Measurements from ENCODE around the gene C2CD3. TPM values are rescaled to one million over a fixed set of nuclear protein-coding genes. Genes with fewer than 3 reads are reported as not detected.

C2CD3 gene
- total RNA-seq, 1 donor from 2014 or later: 13.2 TPM

DNA sequence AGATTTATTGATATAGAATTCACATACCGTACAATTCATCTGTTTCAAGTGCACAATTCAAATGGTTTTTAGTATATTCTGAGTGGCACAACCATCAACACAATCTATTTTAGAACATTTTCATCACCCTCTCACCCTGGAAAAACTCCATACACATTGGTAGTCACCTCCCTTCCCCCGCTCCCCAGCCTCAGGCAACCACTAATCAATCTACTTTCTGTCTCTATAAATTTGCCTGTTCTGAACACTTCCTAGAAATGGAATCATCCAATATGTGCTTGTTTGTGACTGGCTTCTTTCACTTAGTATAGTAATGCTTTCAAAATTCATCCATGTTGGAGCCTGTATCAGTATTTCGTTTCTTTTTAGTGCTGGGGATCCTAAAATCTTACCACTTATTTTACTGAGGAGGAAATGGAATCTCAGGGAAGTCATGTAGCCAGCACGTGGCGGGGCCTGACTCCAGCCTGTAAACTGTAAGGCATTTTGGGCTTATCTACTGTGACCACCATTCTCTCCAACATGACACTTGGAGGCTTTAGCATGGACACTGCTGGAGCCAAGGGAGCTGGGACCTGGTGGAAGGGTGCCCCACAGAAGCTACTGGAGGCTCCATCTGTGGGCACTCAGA is 161.0 kb downstream of the C2CD3 start:
- DNase-seq (ENCODE audit: low spot score): no peak
- intact Hi-C loops (cut with DNase I): no loop called here

DNA sequence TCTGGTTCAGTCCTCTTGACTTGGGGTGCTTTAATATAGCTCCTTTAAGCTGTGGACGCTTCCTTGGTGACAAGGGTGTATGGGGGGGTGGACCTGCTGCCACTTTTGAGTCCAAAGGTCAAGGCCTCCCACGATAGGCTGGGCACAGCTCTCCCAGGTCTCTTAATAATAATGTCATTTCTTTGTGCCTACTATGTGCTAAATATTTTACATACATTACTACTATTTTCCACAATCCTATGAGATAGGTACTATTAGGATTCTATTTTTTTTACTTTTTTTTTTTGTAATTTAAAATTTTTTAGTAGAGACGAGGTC is 161.6 kb downstream of the C2CD3 start:
- DNase-seq (ENCODE audit: low spot score): no peak
- intact Hi-C loops (cut with DNase I): no loop called here

DNA sequence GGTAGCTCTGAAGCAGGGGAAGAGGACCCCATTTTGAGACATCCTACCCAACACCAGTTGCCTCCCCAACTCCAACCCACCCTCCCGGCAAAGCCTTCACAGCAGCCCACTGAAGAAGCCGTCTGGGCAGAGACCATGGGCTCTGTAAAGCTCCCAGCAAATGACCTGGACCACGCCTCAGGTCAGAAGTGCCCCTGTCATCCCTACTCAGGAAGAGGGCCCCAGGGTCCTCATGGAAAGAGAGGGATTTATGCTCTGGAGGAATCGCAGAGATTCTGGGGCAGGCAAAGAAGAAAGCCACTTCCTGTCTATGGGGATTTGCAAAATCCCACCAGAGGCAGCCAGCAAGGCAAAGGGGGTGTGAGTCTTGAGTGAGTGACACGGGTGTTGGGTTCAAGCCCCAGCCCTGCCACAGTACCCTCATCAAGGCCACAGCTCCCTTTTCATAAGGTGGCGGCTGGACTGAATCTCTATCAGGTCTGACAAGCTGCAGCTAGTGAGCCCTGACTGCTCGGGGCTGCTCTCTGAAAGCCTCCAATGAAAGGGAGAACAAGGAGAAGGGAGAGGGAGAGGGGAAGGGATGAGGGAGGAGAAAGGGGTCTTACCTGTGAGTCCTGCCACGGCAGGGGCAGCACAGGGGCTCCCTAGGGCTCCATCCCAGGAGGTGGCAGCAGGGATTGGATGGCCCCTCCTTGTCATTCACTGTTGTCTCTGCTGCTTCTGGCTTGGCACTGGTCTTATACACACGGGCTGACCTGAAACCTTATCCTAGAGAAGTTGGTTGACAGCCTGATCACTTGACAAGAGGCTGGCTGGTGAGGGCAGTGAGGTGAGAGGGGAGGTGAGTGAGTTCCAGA is 162.2 kb downstream of the C2CD3 start, which contains the start of gene UCP3:
UCP3 (minus strand) TSS at position 713 of the 857 bp plus-strand sequence. CDS start 2,043 bp downstream, outside the sequence.
- intact Hi-C loops (cut with DNase I): no loop called here

DNA sequence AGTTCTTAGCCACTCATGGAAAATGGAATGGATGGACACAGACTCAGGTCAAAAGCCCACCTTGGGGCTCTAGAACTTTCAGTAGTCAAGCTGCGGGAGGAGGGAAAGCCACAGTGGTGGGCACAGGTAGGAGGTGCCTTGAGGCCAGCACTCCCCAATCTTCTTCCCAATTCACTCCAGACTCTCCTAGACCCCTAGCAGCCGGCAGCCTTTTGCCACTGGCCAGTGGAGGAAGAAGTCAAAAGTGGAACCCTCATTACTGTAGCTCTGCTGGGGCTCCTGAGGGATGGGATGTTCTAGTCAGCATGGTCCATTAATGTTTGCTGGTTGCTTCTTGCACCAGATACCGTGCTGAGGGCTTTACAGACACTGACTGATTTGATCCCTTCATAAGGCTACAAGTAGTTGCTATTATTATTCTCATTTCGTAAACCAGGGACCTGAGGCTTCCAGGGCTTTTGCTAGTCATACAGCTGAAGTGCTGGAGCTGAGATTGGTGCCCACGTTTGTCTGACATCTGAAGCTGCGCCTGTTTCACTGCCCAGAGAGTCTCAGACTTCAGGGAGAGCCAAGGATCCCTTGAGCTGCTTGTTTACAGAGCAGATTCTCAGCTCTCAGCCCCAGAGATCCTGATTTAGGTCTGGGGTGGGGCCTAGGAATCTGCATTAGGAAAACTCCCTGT is 163.0 kb downstream of the C2CD3 start:
- intact Hi-C loops (cut with DNase I): no loop called here
- DNase-seq (ENCODE audit: low spot score): no peak

More for the DNA sequence above, 162.2 kb downstream of the C2CD3 start, which contains the start of gene UCP3:
- DNase-seq (ENCODE audit: low spot score): no peak

DNA sequence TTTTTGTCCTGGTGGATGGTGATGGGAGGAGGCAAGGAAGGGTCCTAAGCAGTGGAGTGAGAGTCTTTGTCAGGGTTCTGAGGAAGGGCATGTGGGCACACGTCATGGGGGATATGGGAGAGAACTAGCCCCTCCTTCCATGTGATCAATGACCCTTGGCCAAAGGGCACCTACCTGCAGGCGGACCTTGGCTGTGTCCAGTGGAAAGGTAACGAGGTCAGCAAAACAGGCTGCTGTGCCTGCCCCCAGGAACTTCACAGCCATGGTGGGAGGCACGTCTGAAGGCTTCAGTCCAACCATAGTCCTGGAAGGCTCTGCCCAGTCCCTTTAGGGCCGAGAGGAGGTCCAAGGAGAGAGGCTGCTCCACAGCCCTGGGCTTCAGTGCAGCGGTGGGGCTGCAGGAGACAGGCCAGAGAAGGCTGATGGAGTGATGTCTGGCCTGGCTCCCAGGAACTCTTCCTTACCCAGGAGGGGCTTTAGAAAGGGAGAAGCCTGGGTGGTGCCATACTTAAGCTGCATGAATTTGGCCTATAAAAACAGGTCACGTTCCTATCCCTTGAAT is 164.0 kb downstream of the C2CD3 start:
- DNase-seq (ENCODE audit: low spot score): no peak
- intact Hi-C loops (cut with DNase I): no loop called here

DNA sequence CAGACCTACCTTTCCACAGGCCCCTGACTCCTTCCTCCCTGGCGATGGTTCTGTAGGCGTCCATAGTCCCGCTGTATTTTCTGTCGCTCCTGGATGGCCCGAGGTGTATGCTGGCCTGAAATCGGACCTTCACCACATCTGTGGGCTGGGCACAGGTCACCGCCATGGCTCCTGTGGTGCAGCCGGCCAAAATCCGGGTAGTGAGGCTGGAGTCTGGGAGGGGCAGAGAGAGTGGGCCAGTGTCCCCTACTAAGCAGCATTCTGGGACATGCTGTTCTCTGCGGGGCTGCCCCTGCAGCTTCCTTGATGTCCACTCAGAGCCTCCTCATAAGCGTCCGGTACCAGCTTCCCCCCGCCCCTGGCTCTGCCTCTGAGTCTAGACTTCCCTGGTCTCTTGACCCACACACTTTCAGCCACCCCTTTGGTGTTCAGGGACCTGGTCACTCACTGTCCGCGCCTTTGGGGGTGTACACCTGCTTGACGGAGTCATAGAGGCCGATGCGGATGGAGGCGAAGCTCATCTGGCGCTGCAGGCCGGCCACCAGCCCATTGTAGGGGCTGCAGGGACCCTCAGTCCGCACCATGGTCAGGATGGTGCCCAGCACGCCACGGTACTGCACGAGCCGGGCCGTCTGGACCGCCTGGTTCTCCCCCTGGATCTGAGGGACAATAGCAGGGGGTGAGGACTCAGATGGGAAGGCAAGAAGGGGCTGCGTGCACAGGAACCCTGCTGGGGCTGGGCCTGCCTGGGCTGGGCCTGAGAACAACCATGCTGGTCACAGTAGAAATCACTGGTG is 164.9 kb downstream of the C2CD3 start:
- no peak for DNase-seq (ENCODE audit: low spot score)
- intact Hi-C loops (cut with DNase I): no loop called here

DNA sequence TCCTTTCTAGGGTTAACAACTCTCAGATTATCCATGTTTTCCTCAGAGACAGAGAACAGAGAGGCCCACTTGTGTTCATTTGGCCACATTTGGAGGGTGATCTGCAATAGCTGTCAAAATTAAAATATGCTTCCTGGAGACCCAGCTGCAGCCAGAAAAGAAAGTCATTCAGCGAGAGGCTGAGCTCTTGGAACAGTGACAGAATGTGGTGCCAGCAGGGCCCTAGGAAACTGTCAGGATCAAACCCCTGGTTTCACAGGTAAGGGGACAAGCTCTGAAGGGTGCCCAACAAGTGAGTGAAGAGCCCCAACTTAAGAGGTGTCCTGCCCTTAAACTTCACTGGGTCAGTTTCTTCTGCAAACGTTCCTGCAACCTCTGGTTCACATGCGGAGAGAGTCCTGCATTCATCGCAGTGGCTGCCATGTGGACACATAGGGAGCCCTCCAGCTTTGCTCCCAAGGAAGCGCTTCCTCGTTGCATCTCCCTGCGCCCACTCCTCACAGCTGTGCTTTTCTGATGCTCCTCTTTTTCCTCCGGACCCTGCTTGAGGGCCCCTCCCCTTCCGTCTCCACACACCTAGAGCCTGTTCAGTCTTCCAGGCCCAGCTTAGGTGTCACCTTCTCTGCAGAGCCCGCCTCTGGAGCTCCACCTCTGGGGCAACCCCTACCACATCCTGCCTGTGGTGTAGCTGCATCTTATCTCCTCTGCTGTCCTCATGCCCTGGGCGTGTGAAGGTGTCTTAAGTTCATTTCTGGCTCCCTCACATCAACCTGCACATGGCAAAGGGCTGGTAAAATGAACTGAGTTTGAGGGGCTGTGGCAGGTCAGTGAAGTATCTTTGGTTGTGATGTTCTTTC is 165.8 kb downstream of the C2CD3 start:
- intact Hi-C loops (cut with DNase I): no loop called here
- no peak for DNase-seq (ENCODE audit: low spot score)

DNA sequence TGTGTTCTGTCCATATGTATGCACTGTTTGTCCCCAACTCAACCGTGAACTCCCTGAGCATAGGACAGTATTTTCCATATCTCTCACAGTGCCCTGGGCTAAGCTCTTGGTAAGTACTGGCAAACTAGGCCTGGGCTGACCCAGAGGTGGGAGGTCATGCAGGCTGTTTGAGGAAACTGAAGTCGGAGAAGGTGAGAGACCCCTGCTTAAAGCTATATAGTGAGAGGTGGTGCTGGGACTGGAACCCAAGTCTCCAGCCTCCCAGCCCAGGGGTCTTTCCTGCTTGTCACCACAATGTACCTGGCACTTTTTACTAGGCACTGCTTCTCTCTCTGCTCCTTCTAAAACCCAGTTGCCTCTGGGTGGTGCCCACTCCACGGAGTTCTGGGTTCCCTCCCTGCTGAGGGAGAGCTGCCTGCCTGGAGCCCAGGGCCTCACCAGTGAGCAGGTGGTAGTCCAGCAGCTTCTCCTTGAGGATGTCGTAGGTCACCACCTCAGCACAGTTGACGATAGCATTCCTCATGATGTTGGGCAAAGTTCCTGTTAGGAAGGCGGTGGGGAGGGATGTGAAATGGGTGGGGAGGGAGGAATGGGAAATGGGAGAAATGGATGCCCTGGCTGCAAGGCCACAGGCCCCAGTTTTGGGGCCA is 166.6 kb downstream of the C2CD3 start:
- intact Hi-C loops (cut with DNase I): no loop called here
- DNase-seq (ENCODE audit: low spot score): no peak

DNA sequence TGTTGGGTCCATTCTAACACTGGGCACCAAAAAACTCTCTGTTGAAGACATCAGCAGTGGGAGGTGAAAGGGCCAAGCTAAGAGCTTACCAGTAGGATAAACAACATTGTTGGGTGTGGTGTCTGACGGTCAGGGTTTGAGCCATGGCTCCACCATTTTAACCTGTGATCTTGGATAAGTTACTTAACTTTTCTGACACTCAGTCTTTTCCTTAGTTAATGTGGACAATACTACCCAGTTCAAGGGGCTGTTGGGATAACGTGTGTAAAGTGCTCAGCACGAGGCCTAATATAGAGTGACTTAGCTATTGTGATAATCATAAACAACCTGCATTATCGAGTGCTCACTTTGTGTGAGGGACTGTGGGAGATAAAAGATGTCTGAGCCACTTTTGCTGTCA is 168.0 kb downstream of the C2CD3 start:
- intact Hi-C loops (cut with DNase I): no loop called here
- DNase-seq (ENCODE audit: low spot score): no peak

DNA sequence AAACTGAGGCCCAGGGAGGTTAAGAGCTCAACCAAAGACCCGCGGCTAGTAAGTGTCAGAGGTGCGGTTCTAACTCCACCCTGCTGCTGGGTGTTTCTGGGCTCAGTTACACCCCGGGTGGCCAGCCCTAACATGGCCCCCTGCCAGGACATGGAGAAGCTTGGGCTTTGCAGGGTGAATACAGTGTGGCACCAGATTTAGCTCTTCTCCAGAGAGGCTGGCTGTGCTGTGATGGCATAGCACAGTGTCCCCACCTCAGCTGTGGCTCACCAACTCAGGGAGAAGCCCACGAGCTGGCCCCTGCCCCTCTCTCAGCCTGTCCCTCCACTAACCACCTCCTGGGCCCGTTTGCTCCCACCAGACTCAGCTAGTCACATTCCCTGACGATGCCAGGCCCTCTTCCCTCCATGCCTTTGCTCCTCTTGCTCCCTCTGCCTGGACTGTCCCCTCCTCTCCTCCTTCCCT is 168.9 kb downstream of the C2CD3 start:
- DNase-seq (ENCODE audit: low spot score): no peak
- intact Hi-C loops (cut with DNase I): no loop called here

DNA sequence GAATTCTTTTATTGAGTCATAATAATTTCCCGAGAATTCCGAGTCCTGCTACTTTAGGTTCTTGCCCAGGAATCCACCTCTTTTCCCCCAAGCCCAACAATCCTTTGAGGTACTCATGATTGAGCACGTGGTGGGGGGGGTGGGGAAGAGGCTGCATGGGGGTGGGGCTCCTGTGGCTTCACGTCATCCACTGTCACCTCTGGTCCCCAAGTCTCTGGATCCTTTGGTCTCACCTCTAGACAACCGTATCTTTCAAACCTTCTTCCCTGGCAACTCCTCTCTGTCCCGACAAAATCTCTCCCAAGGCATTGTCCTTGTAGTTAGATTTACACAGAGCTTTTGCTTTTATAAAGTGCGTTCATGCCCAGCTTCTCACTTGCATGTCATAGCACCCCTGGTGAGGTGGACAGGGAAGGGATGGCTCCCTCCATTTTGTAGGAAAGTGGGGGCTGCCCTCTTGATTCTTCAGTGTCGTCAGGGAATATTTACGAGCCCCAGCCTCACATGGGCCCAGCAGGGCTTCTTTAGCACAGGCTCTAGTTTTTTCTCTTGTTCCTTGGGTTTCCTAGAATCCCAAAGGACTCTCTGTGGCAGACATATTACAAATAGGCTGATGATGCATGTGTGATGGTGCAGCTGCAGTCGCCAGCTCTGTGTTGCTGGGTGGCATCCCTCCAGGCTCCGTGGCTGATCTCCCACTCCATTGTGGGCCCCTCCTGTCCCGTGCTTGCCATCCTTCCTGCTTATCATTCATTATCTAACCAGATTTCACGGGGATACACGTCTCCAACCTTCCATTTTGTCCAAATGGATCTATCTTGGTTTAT is 170.3 kb downstream of the C2CD3 start:
- no peak for DNase-seq (ENCODE audit: low spot score)
- intact Hi-C loops (cut with DNase I): no loop called here

DNA sequence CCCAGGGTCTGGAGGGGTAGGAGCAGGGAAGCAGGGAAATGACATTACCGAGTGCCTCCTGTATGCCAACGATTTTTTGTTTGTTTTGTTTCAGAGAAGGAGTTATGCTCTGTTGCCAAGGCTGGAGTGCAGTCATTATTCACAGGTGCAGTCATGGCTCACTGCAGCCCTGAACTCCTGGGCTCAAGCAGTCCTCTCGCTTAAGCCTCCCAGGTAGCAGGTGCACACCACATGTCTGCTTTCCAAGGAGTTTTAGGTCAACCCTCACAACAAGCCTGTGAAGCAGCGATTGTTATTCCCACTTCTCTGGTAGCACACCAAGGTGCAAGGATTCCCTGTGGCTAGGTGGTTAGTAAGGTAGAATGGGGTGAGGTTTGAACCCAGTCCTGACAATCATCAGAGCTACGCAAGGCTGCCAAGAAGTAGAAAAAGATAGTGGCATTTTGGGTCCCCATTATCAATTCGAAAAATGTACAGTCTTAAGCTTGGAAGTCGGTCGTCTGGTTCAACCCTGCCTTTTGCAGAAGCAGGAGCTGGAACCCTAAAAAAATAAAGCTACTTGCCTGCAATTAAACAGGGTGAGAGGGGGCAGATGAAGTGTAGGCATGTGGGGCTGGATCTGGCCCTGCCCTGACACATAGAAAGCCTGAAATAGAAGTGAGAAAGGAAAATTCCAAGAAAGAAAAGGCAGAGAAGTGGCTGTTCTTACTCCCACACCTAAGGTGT is 171.1 kb downstream of the C2CD3 start:
- intact Hi-C loops (cut with DNase I): no loop called here
- no peak for DNase-seq (ENCODE audit: low spot score)

DNA sequence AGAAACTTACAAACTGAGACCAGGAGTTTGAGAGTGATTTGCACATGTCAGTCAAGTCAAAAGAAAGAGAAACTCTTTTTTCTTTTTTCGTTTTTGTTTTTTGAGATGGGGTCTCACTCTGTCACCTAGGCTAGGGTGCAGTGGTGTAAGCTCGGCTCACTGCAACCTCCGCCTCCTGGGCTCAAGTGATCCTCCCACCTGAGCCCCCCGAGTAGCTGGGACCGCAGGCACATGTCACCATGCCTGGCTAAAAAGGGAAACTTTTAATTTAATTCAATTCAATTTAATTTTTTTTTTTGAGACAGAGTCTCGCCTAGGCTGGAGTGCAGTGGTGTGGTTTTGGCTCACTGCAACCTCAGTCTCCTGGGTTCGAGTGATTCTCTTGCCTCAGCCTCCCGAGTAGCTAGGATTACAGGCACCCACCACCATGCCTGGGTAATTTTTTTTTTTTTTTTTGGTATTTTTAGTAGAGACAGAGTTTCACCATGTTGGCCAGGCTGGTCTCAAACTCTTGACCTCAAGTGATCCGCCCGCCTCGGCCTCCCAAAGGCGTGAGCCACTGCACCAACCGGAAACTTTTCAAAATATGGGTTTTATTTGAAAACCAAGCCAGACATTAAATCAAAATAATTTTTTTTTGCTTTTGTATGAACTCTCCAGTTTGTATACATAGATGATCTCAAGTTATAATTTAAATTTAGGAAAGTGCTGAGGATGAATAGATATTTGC is 171.8 kb downstream of the C2CD3 start:
- intact Hi-C loops (cut with DNase I): no loop called here
- no peak for DNase-seq (ENCODE audit: low spot score)

DNA sequence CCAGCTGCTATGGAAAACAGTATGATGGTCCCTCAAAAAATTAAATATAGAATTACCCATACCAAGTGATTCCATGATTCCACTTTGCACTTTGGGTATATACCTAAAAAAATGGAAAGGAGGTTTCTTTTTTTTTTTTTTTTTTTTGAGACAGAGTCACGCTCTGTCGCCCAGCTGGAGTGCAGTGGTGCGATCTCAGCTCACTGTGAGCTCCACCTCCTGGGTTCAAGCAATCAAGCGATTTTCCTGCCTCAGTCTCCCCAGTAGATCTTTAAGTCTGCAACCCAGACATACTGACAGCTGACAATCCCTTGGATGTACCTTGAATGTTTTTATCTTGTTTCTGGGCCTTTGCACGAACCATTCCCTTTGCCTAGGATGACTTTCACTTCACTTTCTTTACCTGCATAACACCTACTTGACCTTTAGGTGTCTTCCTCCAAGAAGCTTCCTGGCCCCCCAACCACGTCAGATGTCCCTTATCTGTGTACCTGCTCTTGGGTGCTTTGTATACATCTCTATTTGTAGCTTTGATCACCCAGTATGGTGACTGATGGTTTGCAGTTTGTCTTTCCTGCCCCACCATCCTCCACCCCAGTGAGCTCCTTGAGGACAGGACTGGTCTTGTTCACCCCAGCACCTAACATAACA is 173.6 kb downstream of the C2CD3 start:
- intact Hi-C loops (cut with DNase I): no loop called here
- no peak for DNase-seq (ENCODE audit: low spot score)

DNA sequence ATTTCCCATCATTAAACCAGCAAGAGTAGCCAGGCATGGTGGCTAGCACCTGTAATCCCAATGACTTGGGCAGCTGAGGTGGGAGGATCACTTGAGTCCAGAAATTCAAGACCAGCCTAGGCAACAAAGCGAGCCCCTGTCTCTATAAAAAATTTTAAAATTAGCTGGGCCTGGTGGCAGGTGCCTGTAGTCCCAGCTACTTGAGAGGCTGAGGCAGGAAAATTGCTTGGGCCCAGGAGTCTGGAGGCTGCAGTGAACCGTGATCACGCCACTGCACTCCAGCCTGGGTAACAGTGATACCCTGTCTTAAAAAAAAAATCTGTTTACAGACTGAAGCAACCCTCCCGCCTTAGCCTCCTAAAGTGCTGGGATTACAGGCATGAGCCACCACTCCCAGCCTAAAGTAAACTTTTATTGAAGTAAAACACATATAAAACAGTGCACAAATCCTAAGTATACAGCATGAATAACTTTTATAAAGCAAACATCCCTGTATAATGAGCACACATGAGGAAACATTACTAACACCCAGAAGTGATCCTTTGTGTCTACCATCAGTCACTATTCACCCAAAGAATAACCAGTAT is 174.5 kb downstream of the C2CD3 start:
- DNase-seq (ENCODE audit: low spot score): no peak
- intact Hi-C loops (cut with DNase I): no loop called here
